DOHH2 (cell line): ENCODE results near the gene THEM4.
"Not testable (repeated sequence)": the region's sequence is repeated elsewhere in the genome, so short reads cannot be mapped to it uniquely, and the experiment has no call there.

Source experiments
- H3F3A ChIP-seq: fragments of 200-600 bp; sonication (generic), shearing (Covaris generic); 2 replicates; pipeline ENCODE4 v1.6.0; 2016; ENCODE audit warnings: antibody characterized with exemption, mild to moderate bottlenecking; ENCODE audit not compliant: control insufficient read depth, insufficient read depth
- H3K27ac ChIP-seq: fragments of 200-600 bp; sonication (generic); 2 replicates; pipeline ENCODE4 v1.5.1; 2014; ENCODE audit warnings: low read depth, mild to moderate bottlenecking, low read length, moderate library complexity
- H3K27me3 ChIP-seq: fragments of 200-600 bp; sonication (generic); 2 replicates; pipeline ENCODE4 v1.6.1; 2014; ENCODE audit warnings: mild to moderate bottlenecking, low read length, mixed read lengths; ENCODE audit not compliant: control insufficient read depth
- H3K36me3 ChIP-seq: fragments of 200-600 bp; sonication (generic); 2 replicates; pipeline ENCODE4 v1.6.1; 2014; ENCODE audit warnings: mild to moderate bottlenecking, low read length, moderate library complexity, mixed read lengths; ENCODE audit not compliant: control insufficient read depth
- H3K4me1 ChIP-seq: fragments of 200-600 bp; sonication (generic); 2 replicates; pipeline ENCODE4 v1.6.1; 2014; ENCODE audit warnings: mild to moderate bottlenecking, low read length, mixed read lengths; ENCODE audit not compliant: control insufficient read depth
- H3K4me2 ChIP-seq: fragments of 200-600 bp; sonication (generic); 2 replicates; pipeline ENCODE4 v1.6.0; 2014; ENCODE audit warnings: mild to moderate bottlenecking, low read length, moderate library complexity
- H3K4me3 ChIP-seq: fragments of 200-600 bp; sonication (generic); 2 replicates; pipeline ENCODE4 v1.5.1; 2014; ENCODE audit warnings: mild to moderate bottlenecking, low read length, mixed read lengths
- H3K79me2 ChIP-seq: fragments of 200-600 bp; sonication (generic); 2 replicates; pipeline ENCODE4 v1.6.1; 2014; ENCODE audit warnings: mild to moderate bottlenecking, low read length, mixed read lengths; ENCODE audit not compliant: control insufficient read depth
- H3K9me2 ChIP-seq: fragments of 200-600 bp; sonication (generic); replicated peaks from 2 replicates; pipeline ENCODE4 v1.6.1; 2014; ENCODE audit warnings: mild to moderate bottlenecking, low read length, mixed read lengths; ENCODE audit not compliant: control insufficient read depth
- H3K9me3 ChIP-seq: fragments of 200-600 bp; sonication (generic); 2 replicates; pipeline ENCODE4 v1.6.1; 2014; ENCODE audit warnings: antibody characterized with exemption, low read length, mixed read lengths; ENCODE audit not compliant: control insufficient read depth, insufficient read depth
- H4K20me1 ChIP-seq: fragments of 200-600 bp; sonication (generic); 2 replicates; pipeline ENCODE4 v1.6.0; 2014; ENCODE audit warnings: low read depth, mild to moderate bottlenecking, antibody characterized with exemption, low read length, moderate library complexity; ENCODE audit not compliant: control insufficient read depth, insufficient read depth
- EZH2phosphoT487 ChIP-seq: fragments of 200-600 bp; sonication (generic); IDR thresholded peaks from 2 replicates; pipeline ENCODE4 v1.6.1; 2017; ENCODE audit warnings: borderline replicate concordance, mild to moderate bottlenecking, antibody characterized with exemption, low read length, moderate library complexity, mixed read lengths
- TF ChIP-seq, protein P1 (sequence below): fragments of 200-600 bp; sonication (generic); IDR thresholded peaks from one replicate; pipeline ENCODE4 v1.5.1; 2014; ENCODE audit warnings: antibody characterized with exemption, mild to moderate bottlenecking, low read depth, low read length; ENCODE audit not compliant: poor library complexity, severe bottlenecking

The THEM4 gene

DNA sequence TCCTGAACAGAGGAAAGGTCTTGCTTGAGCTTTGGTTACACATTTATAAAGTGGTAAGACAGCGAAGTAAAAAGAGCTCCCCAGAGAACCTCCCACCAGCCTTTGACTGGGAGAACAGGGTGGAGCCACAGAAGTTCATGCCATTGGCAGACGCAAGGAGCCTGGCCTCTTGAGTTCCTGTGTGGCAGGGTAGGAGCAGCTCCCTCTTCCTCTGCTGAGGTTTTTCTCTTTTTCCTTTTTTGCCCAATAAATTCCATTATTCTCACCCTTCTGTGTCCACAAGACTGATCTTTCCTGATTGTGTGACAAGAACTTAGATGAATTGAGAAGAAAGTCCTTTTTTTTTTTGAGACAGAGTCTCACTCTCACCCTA is 4.3 kb downstream of the THEM4 start:
- Histone ChIP-seq H3K79me2 (peaks cover 89% of the 10 kb centered on the region), H4K20me1 (no peaks in the 10 kb centered on the region), H3K9me2 (no peaks in the 10 kb centered on the region), H3K27ac (no peak overlapping the region), H3K27me3 (no peaks in the 10 kb centered on the region), H3F3A (peaks cover 3% of the 10 kb centered on the region; the same call in 1 of the 2 replicates), H3K36me3 (peaks cover 62% of the 10 kb centered on the region), H3K9me3 (peaks cover 23% of the 10 kb centered on the region), H3K4me1 (peaks cover 27% of the 10 kb centered on the region), H3K4me2 (no peak overlapping the region), H3K4me3 (no peak overlapping the region)
- no peak for TF ChIP-seq EZH2phosphoT487
- TF ChIP-seq, protein P1, sequence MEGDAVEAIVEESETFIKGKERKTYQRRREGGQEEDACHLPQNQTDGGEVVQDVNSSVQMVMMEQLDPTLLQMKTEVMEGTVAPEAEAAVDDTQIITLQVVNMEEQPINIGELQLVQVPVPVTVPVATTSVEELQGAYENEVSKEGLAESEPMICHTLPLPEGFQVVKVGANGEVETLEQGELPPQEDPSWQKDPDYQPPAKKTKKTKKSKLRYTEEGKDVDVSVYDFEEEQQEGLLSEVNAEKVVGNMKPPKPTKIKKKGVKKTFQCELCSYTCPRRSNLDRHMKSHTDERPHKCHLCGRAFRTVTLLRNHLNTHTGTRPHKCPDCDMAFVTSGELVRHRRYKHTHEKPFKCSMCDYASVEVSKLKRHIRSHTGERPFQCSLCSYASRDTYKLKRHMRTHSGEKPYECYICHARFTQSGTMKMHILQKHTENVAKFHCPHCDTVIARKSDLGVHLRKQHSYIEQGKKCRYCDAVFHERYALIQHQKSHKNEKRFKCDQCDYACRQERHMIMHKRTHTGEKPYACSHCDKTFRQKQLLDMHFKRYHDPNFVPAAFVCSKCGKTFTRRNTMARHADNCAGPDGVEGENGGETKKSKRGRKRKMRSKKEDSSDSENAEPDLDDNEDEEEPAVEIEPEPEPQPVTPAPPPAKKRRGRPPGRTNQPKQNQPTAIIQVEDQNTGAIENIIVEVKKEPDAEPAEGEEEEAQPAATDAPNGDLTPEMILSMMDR = no peak

DNA sequence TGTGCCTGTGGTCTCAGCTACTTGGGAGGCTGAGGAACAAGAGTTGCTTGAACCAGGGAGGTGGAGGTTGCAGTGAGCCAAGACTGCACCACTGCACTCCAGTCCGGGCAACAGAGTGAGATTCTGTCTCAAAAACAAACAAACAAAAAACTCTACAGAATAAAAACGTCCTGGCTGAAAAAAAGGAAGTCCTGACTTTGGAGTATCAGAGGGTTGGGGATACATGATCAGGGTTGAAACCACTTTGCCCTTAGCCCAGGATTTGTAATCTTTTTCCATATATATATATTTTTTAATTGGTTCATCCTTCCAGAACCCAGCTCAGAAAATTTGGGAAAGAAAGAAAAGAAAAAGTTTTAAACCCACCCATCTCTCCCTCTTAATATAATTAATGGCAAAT is 6.5 kb downstream of the THEM4 start:
- Histone ChIP-seq H3K4me2 (no peak overlapping the region), H3K27me3 (no peaks in the 10 kb centered on the region), H4K20me1 (no peaks in the 10 kb centered on the region), H3K4me3 (no peak overlapping the region), H3K9me3 (peaks cover 18% of the 10 kb centered on the region), H3K27ac (no peak overlapping the region), H3K79me2 (peaks cover 97% of the 10 kb centered on the region), H3K9me2 (no peaks in the 10 kb centered on the region), H3F3A (no peaks in the 10 kb centered on the region), H3K36me3 (peaks cover 62% of the 10 kb centered on the region), H3K4me1 (peaks cover 29% of the 10 kb centered on the region)
- no peak for TF ChIP-seq EZH2phosphoT487
- TF ChIP-seq, protein P1 = no peak

DNA sequence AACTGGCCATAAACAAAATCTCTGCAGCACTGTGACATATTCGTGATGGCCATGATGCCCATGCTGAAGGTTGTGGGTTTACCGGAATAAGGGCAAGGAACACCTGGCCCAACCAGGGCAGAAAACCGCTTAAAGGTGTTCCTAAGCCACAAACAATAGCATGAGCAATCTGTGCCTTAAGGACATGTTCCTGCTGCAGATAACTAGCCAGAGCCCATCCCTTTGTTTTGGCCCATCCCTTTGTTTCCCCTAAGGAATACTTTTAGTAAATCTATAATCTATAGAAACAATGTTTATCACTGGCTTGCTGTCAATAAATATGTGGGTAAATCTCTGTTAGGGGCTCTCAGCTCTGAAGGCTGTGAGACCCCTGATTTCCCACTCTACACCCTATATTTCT is 8.5 kb downstream of the THEM4 start:
- not testable (repeated sequence) for H3K27me3 ChIP-seq

DNA sequence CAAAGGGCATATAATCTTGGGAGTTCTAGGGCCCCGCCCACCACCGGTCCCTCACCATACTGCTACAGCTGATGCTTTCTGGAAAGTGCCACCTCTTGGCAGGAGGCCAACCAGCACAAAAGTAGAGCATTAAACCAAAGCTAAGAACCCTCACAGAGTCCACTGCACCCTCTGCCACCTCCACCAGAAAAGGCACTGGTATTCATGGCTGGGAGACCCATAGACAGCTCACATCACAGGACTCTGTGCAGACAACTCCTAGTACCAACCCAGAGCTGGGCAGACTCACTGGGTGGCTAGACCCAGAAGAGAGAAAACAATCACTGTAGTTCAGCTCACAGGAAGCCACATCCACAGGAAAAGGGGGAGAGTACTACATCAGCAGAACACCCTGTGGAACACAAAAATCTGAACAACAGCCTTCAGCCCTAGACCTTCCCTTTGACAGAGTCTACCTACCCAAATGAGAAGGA is 10.8 kb downstream of the THEM4 start:
- Histone ChIP-seq H3K36me3 (peaks cover 54% of the 10 kb centered on the region), H3K9me2 (no peaks in the 10 kb centered on the region), H3K4me1 (peaks cover 18% of the 10 kb centered on the region), H3K79me2 (peaks cover 73% of the 10 kb centered on the region), H3F3A (peaks cover 3% of the 10 kb centered on the region; the same call in 1 of the 2 replicates), H3K9me3 (peaks cover 10% of the 10 kb centered on the region), H3K4me3 (no peak overlapping the region), H4K20me1 (no peaks in the 10 kb centered on the region), H3K4me2 (no peak overlapping the region), H3K27ac (no peak overlapping the region), H3K27me3 (no peaks in the 10 kb centered on the region)
- TF ChIP-seq, protein P1 = no peak
- TF ChIP-seq EZH2phosphoT487 = no peak

More for the DNA sequence above, 8.5 kb downstream of the THEM4 start:
- peaks cover 55% of the 10 kb centered on the region for H3K36me3 ChIP-seq
- peaks cover 95% of the 10 kb centered on the region for H3K79me2 ChIP-seq
- not testable (repeated sequence) for H3F3A ChIP-seq, H3K4me2 ChIP-seq, H3K9me2 ChIP-seq, H3K27ac ChIP-seq, H3K4me3 ChIP-seq, H3K9me3 ChIP-seq, H4K20me1 ChIP-seq
- peaks cover 25% of the 10 kb centered on the region for H3K4me1 ChIP-seq
